Body of pancreas (tissue), 4 donors: Measurements from ENCODE around the gene OGFOD3.

Experiments used
- POLR2A ChIP-seq, 3 donors: fragments of 450-650 bp; IDR thresholded peaks; one replicate each; pipeline ENCODE4 v1.6.1; 2016; ENCODE audit warnings: antibody characterized with exemption in 3 of 3, mild to moderate bottlenecking in 2 of 3
- TF ChIP-seq, protein P1 (sequence below), 7 experiments: fragments of 450-650 bp in 4 of 7; fragments of 200-600 bp in 3 of 7; sonication (generic) in 3 of 7; IDR thresholded peaks; one replicate each; pipeline ENCODE4 v1.5.1; 2016 to 2019; ENCODE audit warnings: antibody characterized with exemption in 7 of 7

DNA sequence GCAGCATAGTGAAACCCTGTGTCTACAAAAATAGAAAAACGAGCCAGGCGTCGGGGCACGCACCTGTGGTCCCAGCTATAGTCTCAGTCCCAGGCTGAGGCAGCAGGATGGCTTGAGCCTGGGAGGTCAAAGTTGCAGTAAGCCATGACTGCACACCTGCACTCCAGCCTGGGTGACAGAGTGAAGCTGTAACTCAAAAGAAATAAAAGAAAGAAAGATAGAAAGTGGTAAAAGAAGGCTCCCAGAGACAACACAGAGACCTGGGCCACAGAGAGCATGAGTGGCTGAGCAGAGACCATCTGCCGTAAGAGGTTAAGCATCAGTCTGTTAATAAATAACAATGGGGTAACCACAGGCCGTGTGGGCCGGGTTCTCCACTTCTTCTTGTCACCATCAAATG lies 15.5 kb downstream of the OGFOD3 start:
- no peak for TF ChIP-seq POLR2A (IDR thresholded peaks at IDR 0.05)
- TF ChIP-seq, protein P1, sequence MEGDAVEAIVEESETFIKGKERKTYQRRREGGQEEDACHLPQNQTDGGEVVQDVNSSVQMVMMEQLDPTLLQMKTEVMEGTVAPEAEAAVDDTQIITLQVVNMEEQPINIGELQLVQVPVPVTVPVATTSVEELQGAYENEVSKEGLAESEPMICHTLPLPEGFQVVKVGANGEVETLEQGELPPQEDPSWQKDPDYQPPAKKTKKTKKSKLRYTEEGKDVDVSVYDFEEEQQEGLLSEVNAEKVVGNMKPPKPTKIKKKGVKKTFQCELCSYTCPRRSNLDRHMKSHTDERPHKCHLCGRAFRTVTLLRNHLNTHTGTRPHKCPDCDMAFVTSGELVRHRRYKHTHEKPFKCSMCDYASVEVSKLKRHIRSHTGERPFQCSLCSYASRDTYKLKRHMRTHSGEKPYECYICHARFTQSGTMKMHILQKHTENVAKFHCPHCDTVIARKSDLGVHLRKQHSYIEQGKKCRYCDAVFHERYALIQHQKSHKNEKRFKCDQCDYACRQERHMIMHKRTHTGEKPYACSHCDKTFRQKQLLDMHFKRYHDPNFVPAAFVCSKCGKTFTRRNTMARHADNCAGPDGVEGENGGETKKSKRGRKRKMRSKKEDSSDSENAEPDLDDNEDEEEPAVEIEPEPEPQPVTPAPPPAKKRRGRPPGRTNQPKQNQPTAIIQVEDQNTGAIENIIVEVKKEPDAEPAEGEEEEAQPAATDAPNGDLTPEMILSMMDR (IDR thresholded peaks at IDR 0.05) = no peak
